Measurements from ENCODE around the gene IDI1.

GRCh38 chr10:1095498-1095897, 46.6 kb upstream of the IDI1 start:
- TF ChIP-seq EZH2 (IDR thresholded peaks at IDR 0.05; ENCODE audit: low read length, unreplicated experiment) (no peak), CTCF (conservative IDR thresholded peaks at IDR 0.05; ENCODE audit: low read depth, low read length) (no peak), EZH2phosphoT487 (IDR thresholded peaks at IDR 0.05; ENCODE audit: borderline replicate concordance, low read length) (no peak)

All from PC-3 (cell line).